Left kidney (tissue), 2 donors: ENCODE data around the gene USP53. TPM values are rescaled to one million over a fixed set of nuclear protein-coding genes. Genes with fewer than 3 reads are reported as not detected.
A peak's percentile ranks its signal among the peaks of the same experiment; 100 is the strongest.
"Not testable (repeated sequence)": the region's sequence is repeated elsewhere in the genome, so short reads cannot be mapped to it uniquely, and the experiment has no call there.

Experiments used
- DNase-seq: peaks from one replicate; pipeline ENCODE4 v3.0.0-alpha.2; 2013
- polyA plus RNA-seq: library from polyadenylated mRNA; unstranded; fragments of 120-200 nt; gene quantifications from one replicate; pipeline ENCODE4 v1.2.1, GENCODE V29; 2013; ENCODE audit not compliant: insufficient read length

USP53 gene
- polyA plus RNA-seq, 1 donor = 45.1 TPM

- no peak for DNase-seq
Observed at GRCh38 chr4:119271361-119272085, 59.0 kb downstream of the USP53 start.

GRCh38 chr4:119279541-119279940 lies 67.0 kb downstream of the USP53 start:
- DNase-seq = not testable (repeated sequence)

GRCh38 chr4:119279945-119280344 lies 67.4 kb downstream of the USP53 start:
- not testable (repeated sequence) for DNase-seq

GRCh38 chr4:119281393-119281792 lies 68.9 kb downstream of the USP53 start:
- DNase-seq = no peak

- no peak for DNase-seq
Observed at GRCh38 chr4:119284876-119285780, 72.6 kb downstream of the USP53 start.

GRCh38 chr4:119286377-119287002 lies 74.0 kb downstream of the USP53 start:
- peak; percentile 45 for DNase-seq

- no peak for DNase-seq
Observed at GRCh38 chr4:119289313-119289712, 76.8 kb downstream of the USP53 start.

- no peak for DNase-seq
Observed at GRCh38 chr4:119290598-119290997, 78.1 kb downstream of the USP53 start.

GRCh38 chr4:119296356-119296755 lies 83.8 kb downstream of the USP53 start:
- no peak for DNase-seq

GRCh38 chr4:119297795-119298194 lies 85.3 kb downstream of the USP53 start:
- DNase-seq = no peak

GRCh38 chr4:119299260-119299671 lies 86.8 kb downstream of the USP53 start:
- no peak for DNase-seq

GRCh38 chr4:119299741-119300100 lies 87.2 kb downstream of the USP53 start:
- DNase-seq = peak; percentile 8

- peak; percentile 90 for DNase-seq
Observed at GRCh38 chr4:119300101-119300978, 87.8 kb downstream of the USP53 start.

GRCh38 chr4:119302073-119302832 lies 89.7 kb downstream of the USP53 start:
- no peak for DNase-seq

GRCh38 chr4:119303587-119304305 lies 91.2 kb downstream of the USP53 start:
- DNase-seq = no peak

- no peak for DNase-seq
Observed at GRCh38 chr4:119304431-119304830, 91.9 kb downstream of the USP53 start.

GRCh38 chr4:119307606-119308005 lies 95.1 kb downstream of the USP53 start:
- DNase-seq = no peak

GRCh38 chr4:119310826-119311225 lies 98.3 kb downstream of the USP53 start:
- DNase-seq = no peak

GRCh38 chr4:119313237-119313636 lies 100.7 kb downstream of the USP53 start:
- no peak for DNase-seq

- peak; percentile 34 for DNase-seq
Observed at GRCh38 chr4:119314356-119314755, 101.8 kb downstream of the USP53 start.
